ENCODE data around the gene WNT3A.

DNA sequence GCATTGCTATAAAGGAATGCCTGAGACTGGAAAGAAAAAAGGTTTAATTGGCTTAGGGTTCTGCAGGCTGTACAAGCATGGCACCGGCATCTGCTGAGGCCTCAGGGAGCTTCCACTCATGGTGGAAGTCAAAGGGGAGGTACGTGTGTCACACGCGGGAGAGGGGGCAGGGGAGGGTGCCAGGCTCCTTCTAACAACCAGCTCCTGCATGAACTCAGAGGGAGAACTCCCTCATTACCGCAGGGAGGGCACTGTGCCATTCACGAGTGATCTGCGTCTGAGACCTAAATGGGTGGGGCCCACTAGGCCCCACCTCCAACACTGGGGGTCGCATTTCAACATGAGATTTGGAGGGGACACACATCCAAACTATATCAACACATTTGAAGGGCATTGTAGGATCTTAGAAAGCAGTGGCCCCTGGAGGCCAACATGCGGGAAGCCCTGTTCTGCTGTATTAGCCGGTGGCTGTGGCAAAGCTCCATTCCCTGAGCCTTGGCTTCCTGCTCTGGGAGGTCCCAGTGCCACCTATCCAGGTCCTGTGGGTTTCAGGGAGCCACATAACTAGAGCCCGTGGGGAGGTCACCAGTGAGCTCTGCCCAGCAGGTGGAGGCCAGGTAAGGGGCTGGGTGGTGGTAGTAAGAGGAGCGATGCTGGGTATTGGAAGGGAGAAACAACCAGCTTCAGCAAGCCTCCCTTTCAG lies 10.0 kb downstream of the WNT3A start:
- TF ChIP-seq POLR2AphosphoS5 (IDR thresholded peaks at IDR 0.05; ENCODE audit: borderline replicate concordance, low read depth, low read length) = no peak
- no peak for TF ChIP-seq EZH2 (IDR thresholded peaks at IDR 0.05)
- no peak for TF ChIP-seq FOXP2 (optimal IDR thresholded peaks at IDR 0.05; ENCODE audit: control extremely low read depth, extremely low read length, insufficient read depth)
